H1 (cell line): ENCODE results near the gene MAOA. TPM values are rescaled to one million over a fixed set of nuclear protein-coding genes. Genes with fewer than 3 reads are reported as not detected.

Experiments used
- CHD7 ChIP-seq: fragments of 300-600 bp; sonication (generic); IDR thresholded peaks from 2 replicates; pipeline ENCODE4 v1.7.1; 2012; ENCODE audit warnings: low read length, moderate library complexity, mild to moderate bottlenecking, inconsistent platforms; ENCODE audit not compliant: insufficient replicate concordance
- YY1 ChIP-seq: IDR thresholded peaks from 2 replicates; pipeline ENCODE4 v1.6.1; 2011; ENCODE audit warnings: low read depth, mild to moderate bottlenecking, low read length
- polyA plus RNA-seq, 7 experiments: library from polyadenylated mRNA; depleted of rRNA in 3 of 7; stranded (reverse) in 5 of 7; unstranded in 2 of 7; fragments of >200 nt in 5 of 7; fragments of 200-250 nt in 2 of 7; gene quantifications; 1 replicate in 5 of 7; 2 replicates in 1 of 7; 4 replicates in 1 of 7; pipeline versions ENCODE4 v1.2.1 to v1.2.3, GENCODE V29; 2011 to 2013; ENCODE audit warnings: missing spikeins in 2 of 7, mixed read lengths in 2 of 7
- total RNA-seq: library from RNA; stranded (reverse); fragmentation: NEBNext Ultra II Directional; extraction: Animal tissue kit (Norgen Biotek cat#: 25700); gene quantifications from 2 replicates; pipeline ENCODE4 v1.2.1, GENCODE V29; 2021

MAOA gene
- total and polyA plus RNA-seq, 2 of the 8 experiments (the other 6 are each of a cell fraction or from before 2014, with no cell fraction given), result 2.6 to 8.2 TPM

GRCh38 chrX:43718956-43719355 lies 62.9 kb downstream of the MAOA start (continued):
- no peak for TF ChIP-seq CHD7
- TF ChIP-seq YY1, result no peak
